NCI-H2171 treated with DMSO at 0.1 percent for 48 hours (cell line): Measurements from ENCODE around the gene AIG1.

Source experiments
- DNase-seq: peaks from one replicate; lab custom pipeline; 2025; lab: John Stamatoyannopoulos, UW

Gene AIG1

DNA sequence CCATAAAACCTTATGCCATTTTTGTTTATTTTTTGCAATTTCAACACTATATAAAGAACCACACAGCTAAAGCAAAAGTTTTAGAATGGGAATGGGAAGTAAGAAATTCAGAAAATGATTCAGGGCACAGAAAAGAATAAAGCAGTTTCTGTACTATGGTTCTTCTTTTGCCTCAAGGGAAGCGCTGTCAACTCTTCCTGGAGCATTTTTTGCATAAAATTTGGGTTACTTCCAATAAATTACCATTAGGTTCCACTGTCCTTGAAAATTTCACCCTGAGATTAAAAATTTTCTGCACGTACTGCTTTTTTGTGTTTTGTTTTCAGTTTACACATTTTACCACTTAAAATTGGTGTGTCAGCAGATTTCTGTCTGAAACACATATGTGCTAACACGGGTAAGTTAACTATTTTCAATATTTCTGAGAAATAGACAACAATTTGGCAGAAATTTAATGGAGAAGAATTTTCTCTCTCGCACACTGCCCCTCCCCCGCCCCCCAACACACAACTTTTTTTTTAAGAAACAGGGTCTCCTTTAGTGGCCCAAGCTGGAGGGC lies 310.2 kb downstream of the AIG1 start:
- no peak for DNase-seq

DNA sequence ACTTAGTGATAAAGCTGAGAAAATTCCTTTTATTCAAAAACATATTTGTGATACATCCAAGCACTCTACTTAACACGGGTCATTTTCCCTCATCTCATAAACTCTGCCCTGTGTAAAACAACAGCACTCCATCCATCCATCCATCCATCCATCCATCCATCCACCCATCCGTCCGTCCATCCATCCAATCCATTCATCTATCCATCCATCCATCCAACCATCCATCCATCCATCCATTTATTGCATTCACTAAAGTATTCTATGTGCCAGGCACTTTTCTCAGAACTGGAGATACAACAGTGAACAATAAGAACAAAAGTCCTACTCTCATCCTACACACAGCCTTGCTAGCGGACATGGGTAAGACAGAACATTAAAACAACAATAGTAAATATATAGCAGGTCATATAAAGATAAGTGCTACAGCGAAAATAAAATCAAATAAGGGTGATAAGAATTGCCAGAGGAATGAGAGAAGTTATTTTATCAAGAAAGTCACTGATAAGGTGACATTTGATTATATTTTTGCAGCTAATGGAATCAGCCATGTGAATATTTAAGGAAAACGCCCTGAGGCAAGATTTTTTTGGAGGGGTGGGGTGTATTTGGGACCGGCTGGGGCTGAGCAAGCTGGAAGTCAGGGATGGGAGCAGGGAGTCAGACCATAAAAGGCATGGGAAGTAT lies 311.7 kb downstream of the AIG1 start:
- DNase-seq, result no peak

DNA sequence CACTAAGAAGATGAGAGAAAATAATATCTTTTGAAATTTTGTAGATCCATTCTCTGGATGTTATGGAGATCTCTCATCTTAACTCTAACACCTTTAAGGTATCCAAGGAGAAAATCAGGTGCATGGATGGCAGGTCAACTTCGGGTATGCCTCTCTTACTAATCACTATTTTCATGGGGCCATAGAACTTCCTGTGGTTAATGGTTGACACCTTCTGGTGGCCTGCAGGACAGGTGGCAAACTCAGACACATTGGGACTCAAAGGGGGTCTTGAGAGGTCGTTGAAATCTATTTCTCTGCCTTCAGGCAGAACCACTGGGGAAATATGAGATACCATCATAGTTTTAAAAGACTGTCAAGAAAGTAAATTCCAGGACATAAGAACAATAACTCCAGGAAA lies 313.3 kb downstream of the AIG1 start:
- DNase-seq, result no peak

DNA sequence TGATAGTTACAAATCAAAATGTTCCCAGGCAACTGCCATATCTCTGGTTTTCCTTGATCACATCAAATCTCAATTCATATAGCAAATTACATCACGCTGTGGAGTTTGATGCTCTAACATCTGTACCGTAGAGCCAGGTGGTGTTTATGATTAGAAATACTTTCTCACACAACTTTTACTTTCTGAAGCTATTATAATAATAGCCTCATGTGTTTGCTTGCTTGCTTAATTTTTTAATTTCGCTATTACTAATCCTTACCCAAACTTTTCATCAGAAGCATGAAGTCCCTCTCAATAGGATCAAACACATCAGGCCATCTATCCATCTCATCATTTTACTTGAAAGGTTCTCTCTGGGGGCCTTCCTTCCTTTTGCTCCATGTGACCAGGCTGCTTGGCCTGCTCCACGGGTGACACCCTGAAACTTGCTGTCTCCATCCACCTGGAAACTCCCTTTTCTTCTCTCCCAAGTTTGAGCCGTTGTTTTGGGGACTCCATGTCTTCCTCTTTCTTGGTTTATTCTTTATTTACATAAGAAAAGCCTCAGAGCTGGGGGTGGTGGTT lies 314.4 kb downstream of the AIG1 start:
- no peak for DNase-seq

DNA sequence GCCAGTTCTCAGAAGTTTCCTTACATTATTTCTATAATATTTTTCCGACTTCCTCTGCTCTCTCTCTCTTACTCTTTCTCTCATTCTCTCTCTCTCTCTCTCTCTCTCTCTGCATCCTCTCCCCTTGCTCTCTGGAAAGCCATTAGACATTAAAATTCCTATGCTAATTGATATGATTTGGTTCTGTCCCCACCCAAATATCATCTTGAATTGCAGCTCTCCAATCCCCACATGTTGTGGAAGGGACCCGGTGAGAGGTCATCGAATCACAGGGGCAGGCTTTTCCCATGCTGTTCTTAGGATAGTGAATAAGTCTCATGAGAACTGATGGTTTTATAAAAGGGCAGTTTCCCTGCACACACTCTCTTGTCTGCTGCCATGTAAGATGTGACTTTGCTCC lies 315.7 kb downstream of the AIG1 start:
- no peak for DNase-seq

DNA sequence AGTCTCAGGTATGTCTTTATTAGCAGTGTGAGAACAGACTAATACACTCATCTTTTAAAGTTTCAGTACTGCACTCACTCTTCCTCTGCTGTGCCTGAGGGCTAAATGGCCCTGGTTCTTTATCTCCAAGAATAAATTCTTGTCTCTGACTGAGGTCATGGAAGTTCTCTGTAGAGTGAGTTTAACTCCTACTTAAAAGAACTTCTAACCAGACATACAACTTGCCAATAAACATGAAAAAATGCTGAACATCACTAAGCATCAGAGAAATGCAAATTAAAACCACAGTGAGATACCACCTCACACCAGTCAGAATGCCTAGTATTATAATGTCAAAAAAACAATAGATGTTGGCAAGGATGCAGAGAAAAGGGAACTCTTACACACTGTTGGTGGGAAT lies 316.2 kb downstream of the AIG1 start:
- DNase-seq, result no peak

DNA sequence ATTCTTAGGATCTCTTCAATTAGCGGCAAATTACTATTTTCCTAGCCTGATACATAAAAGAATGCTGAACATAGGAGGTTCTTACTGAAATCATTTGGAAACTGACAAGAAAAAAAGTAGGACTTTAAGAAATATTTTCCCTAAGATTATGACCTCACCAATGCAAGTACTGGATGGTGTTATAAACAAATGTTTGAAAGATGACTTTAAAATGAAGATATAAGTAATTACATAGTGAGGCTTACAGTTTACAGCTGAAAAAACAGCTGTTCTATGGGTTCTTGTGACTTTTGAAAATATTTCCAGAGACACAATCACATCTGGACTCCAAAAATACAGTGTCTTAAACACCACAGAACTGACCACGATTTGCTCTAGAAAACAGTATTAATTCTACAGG lies 324.9 kb downstream of the AIG1 start:
- no peak for DNase-seq

DNA sequence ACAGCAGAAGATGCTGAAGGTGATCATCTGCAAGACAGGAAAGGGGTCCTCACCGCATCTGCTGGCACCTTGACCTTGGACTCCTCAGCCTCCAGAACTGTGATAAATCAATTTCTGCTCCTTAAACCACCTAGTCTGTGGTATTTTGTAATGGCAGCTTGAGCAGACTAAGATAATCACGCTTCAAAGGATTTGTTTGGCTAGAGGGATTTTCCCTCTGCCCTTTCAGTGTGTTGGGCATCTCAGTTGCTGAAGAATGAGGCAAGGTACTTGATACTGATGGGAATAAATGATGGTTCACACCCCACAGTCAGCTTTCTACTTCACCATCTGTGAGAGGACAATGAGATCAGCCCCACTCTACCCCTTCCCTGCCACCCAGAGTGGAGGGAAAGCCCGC lies 329.6 kb downstream of the AIG1 start:
- DNase-seq, result no peak
